22Rv1 (cell line): ENCODE measurements around the gene NAPA.
A peak's percentile ranks its signal among the peaks of the same experiment; 100 is the strongest.

Experiments used
- H3K27ac ChIP-seq: fragments of 450-650 bp; 2 replicates; pipeline ENCODE4 v1.5.1; 2017
- ZFX ChIP-seq: fragments of 450-650 bp; IDR thresholded peaks from 2 replicates; pipeline ENCODE4 v1.6.1; 2017; ENCODE audit warnings: antibody characterized with exemption, borderline replicate concordance
- TF ChIP-seq, protein P1 (sequence below): fragments of 450-650 bp; IDR thresholded peaks from 2 replicates; pipeline ENCODE4 v1.5.1; 2017; ENCODE audit warnings: mild to moderate bottlenecking

NAPA gene

DNA sequence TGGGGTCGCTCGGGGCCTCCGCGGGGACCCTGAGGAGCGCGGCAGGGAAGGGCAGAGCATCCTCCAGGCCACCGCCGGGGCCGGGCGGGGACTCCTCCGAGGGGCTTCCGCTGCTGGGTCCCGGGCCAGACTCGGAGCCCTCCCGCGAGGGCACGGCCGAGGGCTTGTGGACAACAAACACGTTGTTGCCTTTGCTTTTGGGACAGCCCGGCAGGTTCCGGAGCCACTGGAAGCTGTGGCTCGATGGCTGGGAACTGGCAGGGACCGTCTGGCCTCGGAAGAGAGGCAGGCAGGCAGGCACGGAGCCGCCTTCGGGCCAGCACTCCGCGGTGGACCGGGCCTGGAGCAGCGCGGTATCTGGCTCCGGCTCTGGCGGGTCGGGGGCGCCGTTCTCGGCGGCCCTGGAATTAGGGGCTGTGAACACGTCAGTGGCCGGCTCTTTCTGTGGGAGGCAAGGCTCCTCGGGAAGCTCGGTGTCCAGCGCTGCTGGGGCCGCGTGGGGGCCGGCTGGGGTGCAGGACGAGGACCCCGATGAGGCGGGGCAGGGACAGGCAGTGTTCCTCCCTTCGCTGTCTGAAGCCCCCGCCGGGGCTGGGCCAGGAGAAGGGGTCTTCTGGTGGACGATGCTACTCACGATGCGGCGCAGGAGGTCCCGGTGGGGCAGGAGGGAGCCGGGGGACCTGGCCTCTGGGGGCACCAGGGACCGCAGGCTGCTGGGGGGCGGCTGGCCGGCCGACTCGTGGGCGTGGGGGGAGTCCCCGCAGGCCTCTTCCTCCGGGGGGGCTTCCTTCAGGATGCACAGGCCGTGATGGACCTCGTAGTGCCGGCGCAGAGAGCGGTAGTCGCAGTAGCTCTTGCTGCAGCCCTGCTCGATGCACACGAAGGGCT is 30.4 kb upstream of the NAPA start:
- no peak overlapping the region for H3K27ac ChIP-seq
- TF ChIP-seq, protein P1, sequence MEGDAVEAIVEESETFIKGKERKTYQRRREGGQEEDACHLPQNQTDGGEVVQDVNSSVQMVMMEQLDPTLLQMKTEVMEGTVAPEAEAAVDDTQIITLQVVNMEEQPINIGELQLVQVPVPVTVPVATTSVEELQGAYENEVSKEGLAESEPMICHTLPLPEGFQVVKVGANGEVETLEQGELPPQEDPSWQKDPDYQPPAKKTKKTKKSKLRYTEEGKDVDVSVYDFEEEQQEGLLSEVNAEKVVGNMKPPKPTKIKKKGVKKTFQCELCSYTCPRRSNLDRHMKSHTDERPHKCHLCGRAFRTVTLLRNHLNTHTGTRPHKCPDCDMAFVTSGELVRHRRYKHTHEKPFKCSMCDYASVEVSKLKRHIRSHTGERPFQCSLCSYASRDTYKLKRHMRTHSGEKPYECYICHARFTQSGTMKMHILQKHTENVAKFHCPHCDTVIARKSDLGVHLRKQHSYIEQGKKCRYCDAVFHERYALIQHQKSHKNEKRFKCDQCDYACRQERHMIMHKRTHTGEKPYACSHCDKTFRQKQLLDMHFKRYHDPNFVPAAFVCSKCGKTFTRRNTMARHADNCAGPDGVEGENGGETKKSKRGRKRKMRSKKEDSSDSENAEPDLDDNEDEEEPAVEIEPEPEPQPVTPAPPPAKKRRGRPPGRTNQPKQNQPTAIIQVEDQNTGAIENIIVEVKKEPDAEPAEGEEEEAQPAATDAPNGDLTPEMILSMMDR = no peak
- TF ChIP-seq ZFX = no peak

GRCh38 chr19:47544476-47544875 is 29.6 kb upstream of the NAPA start:
- TF ChIP-seq, protein P1 = no peak
- TF ChIP-seq ZFX = no peak
- H3K27ac ChIP-seq = no peak overlapping the region

- no peak overlapping the region for H3K27ac ChIP-seq
- TF ChIP-seq, protein P1 = no peak
- no peak for TF ChIP-seq ZFX
Observed at GRCh38 chr19:47544075-47544474, 29.2 kb upstream of the NAPA start.

DNA sequence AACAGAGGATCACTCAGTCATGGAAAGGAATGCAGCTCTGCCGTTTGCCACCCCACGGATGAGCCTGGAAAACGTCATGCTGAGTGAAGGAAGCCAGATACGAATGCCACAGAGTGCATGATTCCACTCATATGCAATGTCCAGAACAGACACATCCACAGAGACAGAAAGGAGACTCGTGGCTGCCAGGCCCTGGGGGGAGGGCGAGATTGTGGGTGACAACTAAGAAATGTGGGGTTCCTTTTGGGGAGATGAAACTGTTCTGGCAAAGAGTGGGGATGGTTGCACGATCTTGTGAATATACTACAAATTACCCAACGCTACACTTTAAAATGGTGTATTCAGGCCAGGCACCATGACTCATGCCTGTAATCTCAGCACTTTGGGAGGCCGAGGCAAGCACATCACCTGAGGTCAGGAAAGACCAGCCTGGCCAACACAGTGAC is 27.2 kb upstream of the NAPA start:
- H3K27ac ChIP-seq = no peak overlapping the region
- TF ChIP-seq, protein P1 = no peak
- TF ChIP-seq ZFX = no peak

DNA sequence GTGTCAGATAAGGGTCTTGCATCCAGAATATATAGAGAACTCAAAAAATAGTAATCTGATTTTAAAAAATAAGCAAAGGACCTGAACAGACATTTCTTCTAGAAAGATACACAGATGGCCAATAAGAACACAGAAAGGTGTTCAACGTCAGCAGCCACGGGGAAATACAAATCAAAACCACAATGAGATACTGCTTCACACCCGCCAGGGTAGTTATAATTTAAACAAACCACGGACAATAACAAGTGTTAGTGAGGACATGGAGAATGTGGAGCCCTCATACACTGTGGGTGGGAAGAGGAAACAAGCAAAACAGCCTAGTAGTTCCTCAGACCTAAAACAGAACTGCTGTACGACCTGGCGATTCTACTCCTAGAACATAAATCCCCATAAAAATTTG is 26.7 kb upstream of the NAPA start:
- TF ChIP-seq ZFX = no peak
- TF ChIP-seq, protein P1 = no peak
- no peak overlapping the region for H3K27ac ChIP-seq

GRCh38 chr19:47540748-47541147 is 25.9 kb upstream of the NAPA start:
- TF ChIP-seq ZFX = no peak
- TF ChIP-seq, protein P1 = 0 out of 2 replicates have a peak, but pooled peaks have one; percentile 15
- H3K27ac ChIP-seq = no peak overlapping the region

DNA sequence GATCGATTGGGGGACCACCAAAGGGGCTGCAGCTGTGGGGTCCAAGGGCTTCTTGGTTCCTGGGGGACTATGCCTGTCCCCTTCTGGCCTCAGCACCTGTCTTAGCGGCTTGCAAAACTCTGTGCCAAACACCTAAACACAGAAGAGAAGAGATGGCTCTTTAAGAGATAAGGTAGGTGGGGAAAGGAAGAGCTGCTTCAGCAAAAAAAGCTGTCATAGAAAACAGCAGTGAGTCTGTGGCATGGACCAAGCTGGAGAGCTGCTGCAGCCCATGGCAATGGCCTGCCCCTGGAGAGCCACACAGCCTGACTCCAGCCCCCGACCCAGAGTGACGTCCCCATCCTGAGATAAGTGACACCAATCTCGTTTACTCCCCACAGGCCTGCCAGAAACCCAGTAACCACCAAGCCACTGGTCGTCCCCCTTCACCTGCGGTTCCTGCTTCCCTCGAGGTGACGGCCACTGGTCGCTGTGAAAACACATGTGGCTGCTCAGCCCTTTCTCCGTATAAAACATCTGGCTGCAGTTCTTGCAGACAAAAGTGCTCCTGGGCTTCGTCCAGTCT is 25.0 kb upstream of the NAPA start:
- TF ChIP-seq ZFX = no peak
- TF ChIP-seq, protein P1 = no peak
- no peak overlapping the region for H3K27ac ChIP-seq
